Measurements from ENCODE around the gene LPCAT3.

LPCAT3 gene

GRCh38 chr12:6965026-6965661 lies 53.1 kb downstream of the LPCAT3 start:
- DNase-seq (ENCODE audit: extremely low read depth in 1 of 2, low read depth in 1 of 2): peak in 1 of 2 donors; percentile 73

- DNase-seq (ENCODE audit: extremely low read depth in 1 of 2, low read depth in 1 of 2): no peak
Measured at GRCh38 chr12:6964605-6965025, 53.7 kb downstream of the LPCAT3 start.

GRCh38 chr12:6963791-6964413 lies 54.4 kb downstream of the LPCAT3 start:
- no peak for DNase-seq (ENCODE audit: extremely low read depth in 1 of 2, low read depth in 1 of 2)

GRCh38 chr12:6963016-6963731 lies 55.1 kb downstream of the LPCAT3 start:
- no peak for DNase-seq (ENCODE audit: extremely low read depth in 1 of 2, low read depth in 1 of 2)

GRCh38 chr12:6962285-6963015 lies 55.8 kb downstream of the LPCAT3 start:
- DNase-seq (ENCODE audit: extremely low read depth in 1 of 2, low read depth in 1 of 2): no peak

- DNase-seq (ENCODE audit: extremely low read depth in 1 of 2, low read depth in 1 of 2): no peak
Measured at GRCh38 chr12:6961695-6962284, 56.5 kb downstream of the LPCAT3 start.

- DNase-seq (ENCODE audit: extremely low read depth in 1 of 2, low read depth in 1 of 2): peak; percentile 89 to 94
Measured at GRCh38 chr12:6961278-6961694, 57.0 kb downstream of the LPCAT3 start.

GRCh38 chr12:6960593-6961277 lies 57.5 kb downstream of the LPCAT3 start:
- DNase-seq (ENCODE audit: extremely low read depth in 1 of 2, low read depth in 1 of 2): no peak

GRCh38 chr12:6959805-6960592 lies 58.3 kb downstream of the LPCAT3 start:
- no peak for DNase-seq (ENCODE audit: extremely low read depth in 1 of 2, low read depth in 1 of 2)

- DNase-seq (ENCODE audit: extremely low read depth in 1 of 2, low read depth in 1 of 2): no peak
Measured at GRCh38 chr12:6959058-6959804, 59.0 kb downstream of the LPCAT3 start.

- no peak for DNase-seq (ENCODE audit: extremely low read depth in 1 of 2, low read depth in 1 of 2)
Measured at GRCh38 chr12:6958609-6959057, 59.6 kb downstream of the LPCAT3 start.

GRCh38 chr12:6957741-6958608 lies 60.3 kb downstream of the LPCAT3 start:
- DNase-seq (ENCODE audit: extremely low read depth in 1 of 2, low read depth in 1 of 2): no peak

GRCh38 chr12:6957151-6957701 lies 61.0 kb downstream of the LPCAT3 start:
- DNase-seq (ENCODE audit: extremely low read depth in 1 of 2, low read depth in 1 of 2): no peak

- DNase-seq (ENCODE audit: extremely low read depth in 1 of 2, low read depth in 1 of 2): no peak
Measured at GRCh38 chr12:6956021-6956727, 62.1 kb downstream of the LPCAT3 start.

- no peak for DNase-seq (ENCODE audit: extremely low read depth in 1 of 2, low read depth in 1 of 2)
Measured at GRCh38 chr12:6955108-6956020, 62.9 kb downstream of the LPCAT3 start.
